Measurements from ENCODE around the gene TSHZ2.

- TF ChIP-seq, protein P1, sequence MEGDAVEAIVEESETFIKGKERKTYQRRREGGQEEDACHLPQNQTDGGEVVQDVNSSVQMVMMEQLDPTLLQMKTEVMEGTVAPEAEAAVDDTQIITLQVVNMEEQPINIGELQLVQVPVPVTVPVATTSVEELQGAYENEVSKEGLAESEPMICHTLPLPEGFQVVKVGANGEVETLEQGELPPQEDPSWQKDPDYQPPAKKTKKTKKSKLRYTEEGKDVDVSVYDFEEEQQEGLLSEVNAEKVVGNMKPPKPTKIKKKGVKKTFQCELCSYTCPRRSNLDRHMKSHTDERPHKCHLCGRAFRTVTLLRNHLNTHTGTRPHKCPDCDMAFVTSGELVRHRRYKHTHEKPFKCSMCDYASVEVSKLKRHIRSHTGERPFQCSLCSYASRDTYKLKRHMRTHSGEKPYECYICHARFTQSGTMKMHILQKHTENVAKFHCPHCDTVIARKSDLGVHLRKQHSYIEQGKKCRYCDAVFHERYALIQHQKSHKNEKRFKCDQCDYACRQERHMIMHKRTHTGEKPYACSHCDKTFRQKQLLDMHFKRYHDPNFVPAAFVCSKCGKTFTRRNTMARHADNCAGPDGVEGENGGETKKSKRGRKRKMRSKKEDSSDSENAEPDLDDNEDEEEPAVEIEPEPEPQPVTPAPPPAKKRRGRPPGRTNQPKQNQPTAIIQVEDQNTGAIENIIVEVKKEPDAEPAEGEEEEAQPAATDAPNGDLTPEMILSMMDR (IDR thresholded peaks at IDR 0.05), result no peak
- TF ChIP-seq POLR2A (IDR thresholded peaks at IDR 0.05) (no peak), POLR2AphosphoS5 (IDR thresholded peaks at IDR 0.05; ENCODE audit: insufficient read depth in 1 of 2, low read depth in 1 of 2) (no peak)
These were observed 291.6 kb downstream of the TSHZ2 start for GRCh38 chr20:53263554-53264438.

All from vagina (tissue), 2 donors.